AG10803 (cell line): Measurements from ENCODE around the gene MYO3B.

Source experiments
- DNase-seq: peaks from one replicate; pipeline ENCODE4 v3.0.0; 2010; ENCODE audit warnings: low read depth
- H3K4me3 ChIP-seq: 2 replicates; pipeline ENCODE4 v1.5.1; 2011; ENCODE audit warnings: mild to moderate bottlenecking, low read length, control low read depth
- CTCF ChIP-seq: conservative IDR thresholded peaks from 2 replicates; pipeline ENCODE4 v1.5.1; 2011; ENCODE audit warnings: mild to moderate bottlenecking, low read length, control low read depth, inconsistent platforms

MYO3B gene

GRCh38 chr2:170518911-170519310, 341.0 kb downstream of the MYO3B start:
- H3K4me3 ChIP-seq: no peak overlapping the region
- TF ChIP-seq CTCF: no peak
- no peak for DNase-seq

DNA sequence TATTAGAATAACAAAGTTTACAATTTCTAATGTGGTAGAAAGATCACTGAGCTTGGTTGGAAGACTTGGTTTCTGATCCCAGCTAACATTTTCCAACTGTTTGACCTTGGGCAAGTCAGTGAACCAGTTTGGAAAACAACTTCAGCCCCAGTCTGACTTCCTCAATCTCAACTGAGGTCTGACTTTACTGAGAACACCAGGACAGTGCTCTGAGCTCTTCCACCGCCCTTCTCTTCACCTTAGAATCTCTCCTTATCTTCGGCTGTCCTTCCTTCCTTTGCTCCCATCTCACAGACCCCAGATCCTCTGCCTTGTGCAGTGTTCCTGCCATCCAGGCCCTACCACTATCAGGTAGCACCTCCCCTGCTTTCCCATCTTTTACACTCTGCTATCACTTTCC, 343.4 kb downstream of the MYO3B start:
- DNase-seq: no peak
- no peak overlapping the region for H3K4me3 ChIP-seq
- no peak for TF ChIP-seq CTCF

- H3K4me3 ChIP-seq: no peak overlapping the region
- TF ChIP-seq CTCF: 0 out of 2 replicates have a peak, but pooled peaks have one; percentile 3
- no peak for DNase-seq
Measured at GRCh38 chr2:170523506-170523905, 345.6 kb downstream of the MYO3B start.

DNA sequence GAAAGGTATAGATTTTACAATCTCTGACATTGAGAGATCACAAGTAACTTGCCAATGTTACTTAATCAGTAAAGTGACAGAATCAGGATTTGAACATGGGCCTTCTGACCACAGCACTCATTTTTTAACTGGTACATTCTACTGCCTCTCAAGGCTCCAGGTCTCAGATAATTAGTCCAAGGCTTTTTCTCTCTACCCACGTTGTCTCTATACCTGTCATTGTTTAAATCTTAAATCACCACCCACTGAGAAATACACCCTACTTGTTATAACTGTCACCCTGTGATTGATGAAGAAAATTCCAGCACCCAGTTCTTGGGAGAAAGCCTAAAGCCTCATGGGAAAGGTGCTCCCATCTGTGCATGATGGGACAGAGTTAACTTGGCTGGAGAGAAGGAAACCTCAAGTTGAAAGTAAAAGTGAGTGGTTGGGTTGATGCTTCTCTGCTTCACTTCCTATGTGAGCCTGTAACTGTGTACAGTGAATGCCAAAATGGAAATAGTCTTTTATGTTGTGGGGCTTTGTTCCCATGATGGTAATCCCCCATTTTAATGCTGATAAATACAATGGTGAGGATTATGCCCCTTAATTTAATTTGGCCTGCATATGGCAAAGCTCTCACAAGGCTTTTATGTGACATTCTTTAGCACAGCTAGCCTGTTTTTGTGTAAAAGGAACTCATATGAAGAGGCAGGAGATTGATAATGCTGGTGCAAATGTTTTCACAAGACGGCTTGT, 347.1 kb downstream of the MYO3B start:
- H3K4me3 ChIP-seq: no peak overlapping the region
- DNase-seq: peak; percentile 12
- no peak for TF ChIP-seq CTCF

- peak; percentile 95 for DNase-seq
- no peak for TF ChIP-seq CTCF
- H3K4me3 ChIP-seq: no peak overlapping the region
Measured at GRCh38 chr2:170525566-170525900, 347.6 kb downstream of the MYO3B start.

DNA sequence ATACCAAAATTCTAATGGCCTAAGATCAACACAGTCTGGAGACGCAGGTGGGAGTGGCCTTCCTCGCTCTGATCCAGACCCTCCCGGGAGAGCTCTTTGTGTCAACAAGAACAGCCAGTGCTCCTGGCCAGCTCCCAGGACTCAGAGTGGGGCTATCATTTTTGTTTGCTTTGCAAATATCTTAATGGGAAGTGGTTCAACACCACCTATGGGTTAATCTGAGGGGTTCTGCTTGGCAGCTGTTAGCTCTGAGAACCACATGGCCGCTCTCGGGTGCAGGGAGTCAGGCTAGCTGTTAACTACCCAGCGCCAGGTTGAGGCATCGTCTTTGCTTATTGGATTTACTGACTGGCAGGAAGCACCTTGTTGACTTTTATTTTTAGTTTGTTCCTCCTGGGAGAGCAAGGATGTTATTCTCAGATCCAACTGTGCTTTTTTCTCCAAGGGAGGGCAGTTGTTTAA, 352.4 kb downstream of the MYO3B start:
- no peak for TF ChIP-seq CTCF
- no peak overlapping the region for H3K4me3 ChIP-seq
- no peak for DNase-seq

- H3K4me3 ChIP-seq: no peak overlapping the region
- no peak for DNase-seq
- no peak for TF ChIP-seq CTCF
Measured at GRCh38 chr2:170530803-170531564, 353.0 kb downstream of the MYO3B start.
